Measurements from ENCODE around the gene EDDM3A.
"Not testable (repeated sequence)": the region's sequence is repeated elsewhere in the genome, so short reads cannot be mapped to it uniquely, and the experiment has no call there.

The EDDM3A gene

GRCh38 chr14:20733684-20734429, 11.8 kb upstream of the EDDM3A start:
- no peak for DNase-seq

- no peak for DNase-seq
Observed at GRCh38 chr14:20734430-20734806, 11.3 kb upstream of the EDDM3A start.

DNA sequence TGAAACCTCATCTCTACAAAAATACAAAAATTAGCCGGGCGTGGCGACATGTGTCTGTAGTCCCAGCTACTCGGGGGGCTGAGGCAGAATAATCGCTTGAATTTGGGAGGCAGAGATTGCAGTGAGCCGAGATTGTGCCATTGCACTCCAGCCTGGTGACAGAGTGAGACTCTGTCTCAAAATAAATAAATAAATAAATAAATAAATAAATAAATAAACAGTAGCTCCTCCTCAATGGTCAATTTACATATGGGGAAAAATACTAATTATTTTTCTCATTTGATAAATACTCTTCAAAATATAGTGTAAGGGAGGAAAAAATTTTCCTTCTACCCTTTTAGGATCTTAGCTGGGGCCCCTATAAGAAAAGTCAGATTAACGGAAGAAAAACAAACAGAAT, 7.4 kb upstream of the EDDM3A start:
- DNase-seq: not testable (repeated sequence)

- DNase-seq: no peak
Observed at GRCh38 chr14:20742132-20742531, 3.6 kb upstream of the EDDM3A start.

DNA sequence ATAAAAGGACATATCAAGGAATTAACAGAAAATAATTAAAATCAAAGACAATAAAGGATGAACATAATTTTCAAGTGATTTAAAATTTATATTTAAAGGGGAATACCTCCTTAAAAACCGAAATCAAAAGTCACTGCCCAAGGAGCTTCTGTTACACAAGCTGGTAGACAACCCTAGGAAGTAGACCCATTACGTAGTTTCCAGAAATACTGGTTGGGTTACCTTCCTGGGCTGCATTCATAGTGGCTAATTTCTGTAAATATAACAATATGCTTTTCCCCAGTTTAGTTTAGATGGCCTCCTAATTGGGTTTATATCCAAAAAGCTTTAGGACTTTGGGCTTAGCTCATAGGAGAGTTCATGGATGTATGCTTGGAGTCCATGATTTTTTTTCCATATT, 2.1 kb upstream of the EDDM3A start:
- DNase-seq: no peak

DNA sequence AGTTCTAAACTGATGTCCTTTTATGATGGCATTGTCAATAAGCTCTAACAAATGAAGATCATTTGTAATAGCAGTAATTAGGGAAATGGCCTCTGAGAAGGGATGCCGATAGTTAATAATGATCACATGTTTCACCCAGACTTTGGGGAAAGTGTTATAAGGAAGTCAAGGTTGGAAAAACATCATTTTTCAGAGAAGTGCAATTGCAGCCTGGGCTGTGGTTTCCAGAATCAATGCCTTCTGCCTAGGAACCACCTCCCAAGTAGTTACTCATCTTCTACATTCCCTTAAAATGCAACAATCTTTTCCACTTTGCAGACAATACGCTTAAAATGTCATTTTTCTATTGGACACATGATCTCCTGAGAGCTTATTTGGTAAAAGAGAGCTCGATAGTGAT, 879 bp downstream of the EDDM3A start:
- no peak for DNase-seq

- no peak for DNase-seq
Observed at GRCh38 chr14:20748439-20748838, 2.8 kb downstream of the EDDM3A start.

DNA sequence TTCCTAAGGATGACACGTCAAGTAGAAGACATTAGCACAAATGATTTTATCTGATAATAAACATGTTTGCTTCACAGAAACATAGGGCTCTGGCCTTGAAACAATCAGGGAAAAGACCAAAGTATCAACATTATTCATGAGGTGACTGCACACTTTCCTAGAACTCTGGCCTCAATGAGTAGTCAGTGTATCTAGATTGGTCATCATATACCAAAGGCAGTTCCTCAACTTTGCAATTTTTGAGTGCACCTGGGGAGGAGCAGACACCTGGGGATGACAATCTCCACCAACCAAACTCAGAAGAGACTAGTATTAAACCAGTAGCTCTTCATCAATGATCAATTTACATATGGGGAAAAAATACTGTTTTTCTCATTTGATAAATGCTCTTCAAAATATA, 4.5 kb downstream of the EDDM3A start:
- no peak for DNase-seq

DNA sequence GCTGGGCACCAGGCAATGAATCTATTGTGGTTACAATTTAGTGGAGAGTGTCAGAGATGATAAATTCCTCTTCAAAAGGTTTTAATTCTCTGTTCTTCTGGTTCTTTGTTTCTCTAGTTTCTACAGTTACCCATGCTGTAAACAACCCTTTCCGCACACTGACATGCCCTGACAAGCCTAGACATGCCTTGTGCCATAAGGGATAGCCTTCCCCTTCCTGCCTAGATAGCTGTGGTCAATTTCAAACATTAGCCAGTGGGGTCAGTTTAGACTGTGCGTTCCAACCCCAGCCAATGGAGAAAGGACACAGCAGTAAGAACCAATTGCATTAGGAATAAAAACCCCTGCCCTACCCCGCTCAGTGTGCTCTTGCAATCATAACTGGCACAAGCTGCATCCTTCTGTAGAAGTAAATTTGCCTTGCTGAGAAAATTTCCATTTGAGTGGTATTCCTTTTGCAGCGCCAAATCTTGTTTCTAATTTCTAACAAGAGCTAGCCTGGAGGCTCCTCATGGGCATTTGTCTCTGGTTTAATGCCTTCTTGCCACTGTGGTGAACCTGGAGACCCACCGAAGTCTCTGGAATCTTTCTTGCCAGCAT, 6.4 kb downstream of the EDDM3A start:
- DNase-seq: no peak

GRCh38 chr14:20754308-20754707, 8.6 kb downstream of the EDDM3A start:
- DNase-seq: no peak

DNA sequence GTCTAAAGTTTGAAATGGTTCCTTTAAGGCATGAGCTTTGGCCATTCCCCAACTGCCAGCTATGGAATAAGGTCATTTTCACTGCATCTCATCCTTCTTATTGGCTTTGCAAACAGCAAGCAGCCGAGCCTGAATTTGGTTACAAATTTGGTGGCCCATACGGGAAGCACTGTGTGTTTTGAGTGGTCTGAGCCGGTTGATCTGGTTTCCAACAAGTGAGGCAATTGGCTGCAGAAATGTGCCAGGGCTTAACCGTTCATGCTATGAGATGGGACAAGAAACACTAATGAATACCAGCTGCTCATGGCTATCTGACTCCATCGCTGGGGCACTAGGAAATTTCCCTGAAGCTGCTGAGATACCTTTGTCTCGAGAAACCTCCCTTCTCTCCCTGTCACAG, 9.3 kb downstream of the EDDM3A start:
- no peak for DNase-seq

DNA sequence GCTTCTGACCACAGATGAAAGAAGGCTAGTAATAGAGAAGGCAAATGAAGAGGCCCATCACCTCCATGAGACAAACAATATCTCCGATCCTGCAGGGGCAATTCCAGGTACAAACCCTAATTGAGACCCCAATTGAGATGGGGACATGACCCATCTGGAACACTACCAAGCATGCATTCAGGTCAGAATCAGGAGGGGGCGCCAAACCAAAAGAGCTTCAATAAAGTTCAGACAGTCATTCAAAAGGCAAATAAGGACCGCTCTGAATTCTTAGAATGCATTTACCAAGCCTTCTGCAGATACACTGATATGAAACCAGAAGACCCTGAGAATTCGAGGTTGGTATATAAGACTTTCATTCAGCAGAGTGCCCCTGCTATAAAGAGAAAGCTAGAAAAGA, 12.3 kb downstream of the EDDM3A start:
- DNase-seq: no peak

GRCh38 chr14:20759465-20759864, 13.8 kb downstream of the EDDM3A start:
- DNase-seq: not testable (repeated sequence)

GRCh38 chr14:20760950-20761349, 15.3 kb downstream of the EDDM3A start:
- DNase-seq: no peak

- no peak for DNase-seq
Observed at GRCh38 chr14:20768593-20768892, 22.9 kb downstream of the EDDM3A start.

DNA sequence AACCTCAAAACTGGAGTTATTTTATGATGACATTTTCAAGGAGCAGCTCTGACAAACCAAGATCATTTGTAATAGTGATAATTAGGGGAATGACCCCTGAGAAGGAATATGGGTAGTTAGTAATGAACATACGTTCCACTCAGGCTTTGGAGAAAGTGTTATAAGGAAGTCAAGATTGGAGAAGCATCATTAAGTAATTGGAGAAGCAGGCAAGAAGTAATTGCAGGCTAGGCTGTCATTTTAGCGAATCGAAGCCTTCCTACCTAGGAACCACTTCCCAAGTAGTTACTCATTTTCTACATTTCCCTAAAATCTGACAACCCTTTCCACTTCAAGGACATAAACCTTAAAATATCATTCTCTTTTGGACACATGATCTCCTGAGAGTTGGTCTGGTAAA, 23.7 kb downstream of the EDDM3A start:
- no peak for DNase-seq

DNA sequence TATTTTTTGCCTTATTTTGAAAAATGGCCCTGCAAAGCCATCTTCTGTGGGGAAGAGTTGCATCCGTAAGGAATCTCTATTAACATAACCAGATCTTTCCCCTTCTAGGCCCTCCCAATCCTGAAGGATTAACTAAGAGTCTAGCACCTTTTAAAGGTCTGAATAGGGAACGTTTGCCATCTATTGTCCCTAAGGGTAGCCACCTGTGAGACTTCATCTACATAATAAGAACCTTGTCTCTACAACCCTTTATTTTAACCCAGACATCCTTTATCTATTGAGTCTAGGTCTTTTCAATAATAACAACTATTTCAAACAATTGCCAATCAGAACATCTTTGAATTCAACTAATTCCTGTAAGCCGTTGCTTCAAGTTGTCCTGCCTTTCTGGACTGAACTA, 27.0 kb downstream of the EDDM3A start:
- no peak for DNase-seq

DNA sequence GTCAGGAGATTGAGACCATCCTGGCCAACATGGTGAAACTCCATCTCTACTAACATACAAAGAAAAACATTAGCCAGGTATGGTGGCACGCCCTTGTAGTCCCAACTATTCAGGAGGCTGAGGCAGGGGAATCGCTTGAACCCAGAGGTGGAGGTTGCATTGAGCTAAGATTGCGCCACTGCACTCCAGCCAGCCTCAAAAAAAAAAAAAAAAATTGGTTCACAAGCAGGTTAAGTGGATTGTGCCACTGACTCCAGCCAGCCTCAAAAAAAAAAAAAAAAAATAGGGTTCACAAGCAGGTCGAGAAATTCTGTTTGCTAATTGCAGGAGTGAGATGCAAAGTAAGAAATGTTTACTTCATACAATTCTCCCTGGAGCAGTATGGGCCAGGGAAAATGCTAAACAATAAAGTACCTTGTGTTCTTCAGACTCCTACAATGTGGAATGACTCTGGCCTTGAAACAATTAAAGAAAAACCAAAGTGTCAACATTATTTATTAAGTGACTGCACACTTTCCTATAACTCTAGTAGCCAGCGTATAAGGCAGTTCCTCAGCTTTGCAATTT, 28.7 kb downstream of the EDDM3A start:
- no peak for DNase-seq

DNA sequence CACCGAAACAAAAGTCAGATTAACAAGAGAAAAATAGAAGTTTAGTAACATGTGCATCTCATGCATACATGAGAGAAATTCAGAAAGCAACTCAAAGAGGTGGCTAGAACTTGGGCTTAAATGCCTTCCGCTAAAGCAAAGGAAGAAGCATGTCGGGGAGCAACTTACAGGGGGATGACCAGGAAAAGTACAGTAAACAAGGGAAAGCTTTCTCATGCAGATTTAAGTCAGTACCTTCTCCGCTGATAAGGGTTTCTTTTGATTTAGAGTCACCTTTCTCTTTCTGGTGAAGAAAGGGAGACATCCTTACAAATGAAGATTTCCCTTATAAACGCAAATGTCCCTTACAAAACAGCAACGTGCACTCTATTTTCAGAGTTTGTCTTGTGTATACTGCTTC, 29.4 kb downstream of the EDDM3A start:
- no peak for DNase-seq

- DNase-seq: no peak
Observed at GRCh38 chr14:20775901-20776300, 30.2 kb downstream of the EDDM3A start.

- no peak for DNase-seq
Observed at GRCh38 chr14:20781803-20782202, 36.1 kb downstream of the EDDM3A start.

- DNase-seq: no peak
Observed at GRCh38 chr14:20782280-20782890, 36.7 kb downstream of the EDDM3A start.

DNA sequence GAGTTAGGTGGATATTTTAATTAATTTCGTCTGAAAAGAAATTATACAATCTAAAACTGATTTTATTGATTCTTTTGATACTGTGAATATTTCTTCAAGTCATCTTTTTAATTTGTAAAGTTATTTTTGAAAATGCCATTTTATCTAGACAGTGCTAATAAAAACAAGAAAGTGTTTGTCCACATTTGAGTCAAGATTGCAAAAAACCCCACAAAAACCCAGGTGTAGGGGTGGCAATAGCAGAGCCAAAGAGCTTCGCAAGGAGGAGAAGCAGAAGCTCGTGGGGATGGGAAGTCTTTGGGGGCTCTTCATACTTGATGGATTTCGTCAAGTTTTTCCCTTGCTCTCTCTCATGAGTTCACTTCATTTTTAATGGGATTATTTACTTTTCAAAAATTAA, 41.3 kb downstream of the EDDM3A start:
- DNase-seq: no peak

DNA sequence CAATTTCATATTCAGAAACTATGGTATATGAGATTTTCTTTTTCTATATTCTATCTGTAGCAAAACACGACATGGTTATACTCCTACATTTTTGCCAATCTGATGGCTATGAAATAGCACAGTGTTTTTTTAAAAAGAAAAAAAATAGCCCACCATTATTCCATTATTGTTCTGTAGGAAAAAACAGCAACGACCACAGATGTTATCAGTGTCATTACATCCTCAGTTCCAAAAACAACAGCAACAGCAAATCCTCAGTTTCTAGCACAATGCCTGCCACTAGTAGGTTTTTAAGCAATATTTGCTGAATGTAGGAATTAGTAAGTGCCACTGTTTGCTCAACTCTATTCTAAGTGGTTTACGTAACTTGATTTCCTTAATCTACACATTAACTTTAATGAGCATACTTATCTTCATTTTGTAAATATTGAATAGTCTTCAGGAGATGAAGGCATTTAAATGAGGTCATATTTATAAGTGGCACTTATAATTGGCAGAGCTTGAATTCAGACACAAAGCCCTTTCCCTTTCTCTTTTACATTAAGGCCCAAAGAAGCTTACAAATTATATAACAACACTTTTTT, 43.6 kb downstream of the EDDM3A start:
- no peak for DNase-seq
